MCF 10A (cell line): Measurements from ENCODE around the gene FHL3. TPM values are rescaled to one million over a fixed set of nuclear protein-coding genes. Genes with fewer than 3 reads are reported as not detected.

ENCODE experiments used
- BruUV-seq: library from RNA; stranded (reverse); fragments of 400-500 nt; replicated peaks from 2 replicates; lab custom pipeline; 2021; lab: Mats Ljungman, UMichigan
- CTCF ChIA-PET: fragments of 300-600 bp; sonication (Branson Sonifier 250); formaldehyde crosslinking; extraction: SDS; loops from one replicate; lab custom pipeline; 2021; ENCODE audit warnings: antibody characterized with exemption, inconsistent platforms; lab: Yijun Ruan, JAX
- POLR2A ChIA-PET: fragments of 300-600, 350-650 bp; sonication (Branson Sonifier 250); formaldehyde crosslinking; extraction: SDS; loops from one replicate; lab custom pipeline; 2020; ENCODE audit warnings: antibody characterized with exemption, inconsistent platforms; lab: Yijun Ruan, JAX
- DNase-seq: peaks from one replicate; pipeline ENCODE4 v3.0.0-alpha.2; 2018; ENCODE audit not compliant: unreplicated experiment
- H3K27ac Mint-ChIP-seq: one replicate; pipeline ENCODE4 v1.8.0; 2022; ENCODE audit warnings: mild to moderate bottlenecking, low read depth, mixed read lengths; ENCODE audit not compliant: unreplicated experiment
- H3K27me3 Mint-ChIP-seq: one replicate; pipeline ENCODE4 v1.8.0; 2022; ENCODE audit warnings: mixed read lengths; ENCODE audit not compliant: insufficient read depth, unreplicated experiment
- H3K36me3 Mint-ChIP-seq: one replicate; pipeline ENCODE4 v1.8.0; 2022; ENCODE audit warnings: mild to moderate bottlenecking, moderate library complexity, mixed read lengths; ENCODE audit not compliant: insufficient read depth, unreplicated experiment
- H3K4me1 Mint-ChIP-seq: one replicate; pipeline ENCODE4 v1.8.0; 2022; ENCODE audit warnings: mixed read lengths; ENCODE audit not compliant: insufficient read depth, unreplicated experiment
- H3K4me3 Mint-ChIP-seq: one replicate; pipeline ENCODE4 v1.8.0; 2022; ENCODE audit warnings: mild to moderate bottlenecking, moderate library complexity, mixed read lengths; ENCODE audit not compliant: unreplicated experiment
- H3K9me3 Mint-ChIP-seq: one replicate; pipeline ENCODE4 v1.8.0; 2022; ENCODE audit warnings: mixed read lengths; ENCODE audit not compliant: unreplicated experiment
- CTCF ChIP-seq: fragments of 200-600 bp; IDR thresholded peaks from one replicate; pipeline ENCODE4 v1.8.0; 2022; ENCODE audit warnings: antibody characterized with exemption, mild to moderate bottlenecking; ENCODE audit not compliant: unreplicated experiment
- intact Hi-C: fragments of 100-400 bp; cut with micrococcal nuclease; formaldehyde crosslinking; loops from 2 replicates; pipeline ENCODE4 v1.14.1; 2022
- total RNA-seq: library from RNA; stranded (reverse); gene quantifications from 2 replicates; pipeline ENCODE4 v1.2.3, GENCODE V29; 2022

Gene FHL3
- total RNA-seq, 1 experiment from 2014 or later = 18.8 TPM

GRCh38 chr1:37951783-37952624 lies 53.3 kb downstream of the FHL3 start:
- TF ChIP-seq CTCF = no peak
- H3K27me3 Mint-ChIP-seq = no peaks in the 10 kb centered on the region
- no TSS peak for BruUV-seq
- DNase-seq = no peak
- no peaks in the 10 kb centered on the region for H3K9me3 Mint-ChIP-seq
- H3K4me3 Mint-ChIP-seq = no peak overlapping the region
- no peak overlapping the region for H3K27ac Mint-ChIP-seq
- no peaks in the 10 kb centered on the region for H3K4me1 Mint-ChIP-seq
- intact Hi-C loops = no loop called here
- POLR2A ChIA-PET = interaction anchor here (1.0 kb wide), 1 partner anchor 21 kb away, joined by 4 read pairs; no protein-coding TSS in a partner anchor
- H3K36me3 Mint-ChIP-seq = peaks cover 15% of the 10 kb centered on the region
- CTCF ChIA-PET = interaction anchor here (0.6 to 0.7 kb wide), 3 partner anchors 9 to 93 kb away, joined by 3 read pairs; partner anchors contain the start of gene MTF1

DNA sequence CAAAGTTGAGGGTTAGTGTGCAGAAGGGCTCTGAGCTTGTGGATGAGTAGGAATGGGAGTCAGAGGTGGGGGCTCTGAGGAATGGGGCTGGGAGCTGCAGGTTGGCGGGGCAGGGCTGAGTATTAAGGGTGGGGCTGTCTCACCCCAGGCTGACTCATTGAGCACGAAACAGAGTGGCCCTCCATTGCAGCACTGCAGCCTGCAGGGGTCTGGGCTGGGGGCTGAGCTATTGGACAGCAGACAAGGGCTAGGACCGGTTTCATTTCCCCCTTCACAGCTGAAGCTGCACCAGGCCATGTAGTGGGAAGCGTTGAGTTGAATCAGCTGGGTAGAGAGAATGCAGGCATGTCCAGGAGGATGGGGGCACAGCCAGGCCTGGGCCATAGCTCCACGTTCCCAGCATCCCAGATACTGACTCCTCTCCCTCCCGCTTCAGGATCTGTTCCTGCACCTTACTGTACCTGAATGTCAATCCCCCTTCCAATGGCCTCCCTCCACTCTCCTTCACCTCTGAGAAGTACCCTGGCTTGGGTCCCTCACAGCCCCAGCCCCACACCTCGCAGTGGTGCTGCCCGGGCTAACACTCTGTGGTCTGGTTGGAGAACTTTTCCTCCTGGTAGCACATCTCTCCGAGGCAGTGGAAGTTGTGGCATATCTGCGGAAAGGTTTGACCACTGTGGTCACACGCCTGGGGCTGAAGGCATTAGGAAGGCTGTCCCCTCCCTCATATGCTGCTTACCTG lies 54.1 kb downstream of the FHL3 start:
- H3K27me3 Mint-ChIP-seq = no peaks in the 10 kb centered on the region
- BruUV-seq = no TSS peak
- no peak for TF ChIP-seq CTCF
- intact Hi-C loops = no loop called here
- no peak for DNase-seq
- H3K9me3 Mint-ChIP-seq = no peaks in the 10 kb centered on the region
- H3K27ac Mint-ChIP-seq = no peak overlapping the region
- CTCF ChIA-PET = interaction anchor here (0.6 to 1.0 kb wide), 2 partner anchors 14 to 15 kb away, joined by 3 to 5 read pairs; no protein-coding TSS in a partner anchor
- peaks cover 7% of the 10 kb centered on the region for H3K36me3 Mint-ChIP-seq
- POLR2A ChIA-PET = interaction anchor here (0.5 to 1.0 kb wide), 2 partner anchors 20 to 676 kb away, joined by 4 read pairs; no protein-coding TSS in a partner anchor
- no peaks in the 10 kb centered on the region for H3K4me1 Mint-ChIP-seq
- no peak overlapping the region for H3K4me3 Mint-ChIP-seq

- no peak for DNase-seq
- H3K4me3 Mint-ChIP-seq = no peak overlapping the region
- CTCF ChIA-PET = interaction anchor here (0.6 to 1.0 kb wide), 4 partner anchors 10 to 77 kb away, joined by 3 to 5 read pairs (median 3); no protein-coding TSS in a partner anchor
- POLR2A ChIA-PET = interaction anchor here (0.6 to 0.9 kb wide), 2 partner anchors 18 to 1681 kb away, joined by 3 to 4 read pairs; no protein-coding TSS in a partner anchor
- H3K27ac Mint-ChIP-seq = no peak overlapping the region
- peaks cover 7% of the 10 kb centered on the region for H3K36me3 Mint-ChIP-seq
- H3K9me3 Mint-ChIP-seq = no peaks in the 10 kb centered on the region
- TF ChIP-seq CTCF = no peak
- intact Hi-C loops = no loop called here
- no TSS peak for BruUV-seq
- H3K27me3 Mint-ChIP-seq = no peaks in the 10 kb centered on the region
- no peaks in the 10 kb centered on the region for H3K4me1 Mint-ChIP-seq
Measured at GRCh38 chr1:37949524-37950152, 55.7 kb downstream of the FHL3 start.
